KMS-11 (cell line): ENCODE data around the gene MGAT5B.

ENCODE experiments used
- H2AFZ ChIP-seq: fragments of 200-600 bp; sonication (generic); 2 replicates; pipeline ENCODE4 v1.6.1; 2016; ENCODE audit warnings: antibody characterized with exemption, mixed run types, low read depth
- H3K27ac ChIP-seq: fragments of 200-600 bp; sonication (generic); 2 replicates; pipeline ENCODE4 v1.6.1; 2016; ENCODE audit warnings: mild to moderate bottlenecking, mixed run types
- H3K27me3 ChIP-seq: fragments of 200-600 bp; sonication (generic); 2 replicates; pipeline ENCODE4 v1.6.1; 2017; ENCODE audit warnings: mild to moderate bottlenecking, low read depth, mixed run types, moderate library complexity; ENCODE audit not compliant: insufficient read depth
- H3K36me3 ChIP-seq: fragments of 200-600 bp; sonication (generic); 2 replicates; pipeline ENCODE4 v1.6.1; 2017; ENCODE audit warnings: mild to moderate bottlenecking, mixed run types; ENCODE audit not compliant: insufficient read depth
- H3K4me1 ChIP-seq: fragments of 200-600 bp; sonication (generic); 2 replicates; pipeline ENCODE4 v1.6.1; 2016; ENCODE audit warnings: mild to moderate bottlenecking, low read depth, mixed run types; ENCODE audit not compliant: poor library complexity, severe bottlenecking
- H3K4me2 ChIP-seq: fragments of 200-600 bp; sonication (generic); 2 replicates; pipeline ENCODE4 v1.7.0; 2016; ENCODE audit warnings: mild to moderate bottlenecking, mixed run types
- H3K4me3 ChIP-seq: fragments of 200-600 bp; sonication (generic); IDR thresholded peaks from 2 replicates; pipeline ENCODE4 v1.6.1; 2017; ENCODE audit warnings: low read depth, low read length, mixed read lengths; ENCODE audit not compliant: insufficient read depth
- H3K79me2 ChIP-seq: fragments of 200-600 bp; sonication (generic); 2 replicates; pipeline ENCODE4 v1.6.1; 2016; ENCODE audit warnings: low read depth, mixed run types; ENCODE audit not compliant: insufficient read depth
- H3K9ac ChIP-seq: fragments of 200-600 bp; sonication (generic); 2 replicates; pipeline ENCODE4 v1.6.1; 2016; ENCODE audit warnings: mild to moderate bottlenecking, mixed run types
- H4K20me1 ChIP-seq: fragments of 200-600 bp; sonication (generic); 2 replicates; pipeline ENCODE4 v1.6.1; 2016; ENCODE audit warnings: mild to moderate bottlenecking, mixed run types; ENCODE audit not compliant: insufficient read depth
- TF ChIP-seq, protein P1 (sequence below): fragments of 200-600 bp; sonication (generic); conservative IDR thresholded peaks from 2 replicates; pipeline ENCODE4 v1.6.1; 2017; ENCODE audit warnings: low read depth, mild to moderate bottlenecking, antibody characterized with exemption, low read length, moderate library complexity, mixed read lengths

The MGAT5B gene, protein sequence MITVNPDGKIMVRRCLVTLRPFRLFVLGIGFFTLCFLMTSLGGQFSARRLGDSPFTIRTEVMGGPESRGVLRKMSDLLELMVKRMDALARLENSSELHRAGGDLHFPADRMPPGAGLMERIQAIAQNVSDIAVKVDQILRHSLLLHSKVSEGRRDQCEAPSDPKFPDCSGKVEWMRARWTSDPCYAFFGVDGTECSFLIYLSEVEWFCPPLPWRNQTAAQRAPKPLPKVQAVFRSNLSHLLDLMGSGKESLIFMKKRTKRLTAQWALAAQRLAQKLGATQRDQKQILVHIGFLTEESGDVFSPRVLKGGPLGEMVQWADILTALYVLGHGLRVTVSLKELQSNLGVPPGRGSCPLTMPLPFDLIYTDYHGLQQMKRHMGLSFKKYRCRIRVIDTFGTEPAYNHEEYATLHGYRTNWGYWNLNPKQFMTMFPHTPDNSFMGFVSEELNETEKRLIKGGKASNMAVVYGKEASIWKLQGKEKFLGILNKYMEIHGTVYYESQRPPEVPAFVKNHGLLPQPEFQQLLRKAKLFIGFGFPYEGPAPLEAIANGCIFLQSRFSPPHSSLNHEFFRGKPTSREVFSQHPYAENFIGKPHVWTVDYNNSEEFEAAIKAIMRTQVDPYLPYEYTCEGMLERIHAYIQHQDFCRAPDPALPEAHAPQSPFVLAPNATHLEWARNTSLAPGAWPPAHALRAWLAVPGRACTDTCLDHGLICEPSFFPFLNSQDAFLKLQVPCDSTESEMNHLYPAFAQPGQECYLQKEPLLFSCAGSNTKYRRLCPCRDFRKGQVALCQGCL

DNA sequence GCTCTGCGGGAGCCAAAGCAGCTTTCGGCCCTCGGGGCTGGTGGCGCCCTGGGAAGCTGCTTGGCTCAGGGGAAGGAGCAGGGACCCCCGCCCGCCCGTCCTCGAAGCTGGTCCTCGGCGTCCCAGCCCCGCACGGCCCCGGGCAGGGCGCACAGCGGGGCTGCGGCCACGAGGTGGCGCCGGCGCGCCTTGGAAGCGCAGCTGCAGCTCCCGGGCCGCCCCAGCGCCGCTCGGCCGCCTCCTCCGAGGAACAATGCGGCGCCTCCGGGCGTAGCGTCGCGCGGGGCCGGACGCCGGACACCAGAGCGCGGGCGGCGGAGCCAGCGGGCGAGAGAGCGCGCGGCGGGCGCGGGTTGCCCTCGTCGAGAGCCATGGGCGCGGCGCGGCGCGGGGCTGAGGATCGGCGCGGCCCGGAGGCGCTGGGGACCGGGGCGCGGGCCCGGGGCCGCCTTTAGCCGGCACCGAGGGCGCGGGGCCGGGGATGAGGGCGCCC, at the start of gene MGAT5B:
MGAT5B (plus strand) TSS at position 229 of the 493 bp plus-strand sequence. CDS start 626 bp downstream, outside the sequence.
- H3K36me3 ChIP-seq, result no peaks in the 10 kb centered on the region
- H3K27ac ChIP-seq, result no peak within 1 kb of the TSS
- no peaks in the 10 kb centered on the region; the same call in 1 of the 2 replicates for H3K27me3 ChIP-seq
- H3K4me1 ChIP-seq, result peaks cover 35% of the 10 kb centered on the region
- no peak within 1 kb of the TSS for H3K9ac ChIP-seq
- no peak within 1 kb of the TSS for H3K4me3 ChIP-seq
- no peaks in the 10 kb centered on the region for H4K20me1 ChIP-seq
- no peak within 1 kb of the TSS; the same call in 1 of the 2 replicates for H3K4me2 ChIP-seq
- no peak within 1 kb of the TSS for H2AFZ ChIP-seq
- no peaks in the 10 kb centered on the region for H3K79me2 ChIP-seq
- TF ChIP-seq, protein P1, sequence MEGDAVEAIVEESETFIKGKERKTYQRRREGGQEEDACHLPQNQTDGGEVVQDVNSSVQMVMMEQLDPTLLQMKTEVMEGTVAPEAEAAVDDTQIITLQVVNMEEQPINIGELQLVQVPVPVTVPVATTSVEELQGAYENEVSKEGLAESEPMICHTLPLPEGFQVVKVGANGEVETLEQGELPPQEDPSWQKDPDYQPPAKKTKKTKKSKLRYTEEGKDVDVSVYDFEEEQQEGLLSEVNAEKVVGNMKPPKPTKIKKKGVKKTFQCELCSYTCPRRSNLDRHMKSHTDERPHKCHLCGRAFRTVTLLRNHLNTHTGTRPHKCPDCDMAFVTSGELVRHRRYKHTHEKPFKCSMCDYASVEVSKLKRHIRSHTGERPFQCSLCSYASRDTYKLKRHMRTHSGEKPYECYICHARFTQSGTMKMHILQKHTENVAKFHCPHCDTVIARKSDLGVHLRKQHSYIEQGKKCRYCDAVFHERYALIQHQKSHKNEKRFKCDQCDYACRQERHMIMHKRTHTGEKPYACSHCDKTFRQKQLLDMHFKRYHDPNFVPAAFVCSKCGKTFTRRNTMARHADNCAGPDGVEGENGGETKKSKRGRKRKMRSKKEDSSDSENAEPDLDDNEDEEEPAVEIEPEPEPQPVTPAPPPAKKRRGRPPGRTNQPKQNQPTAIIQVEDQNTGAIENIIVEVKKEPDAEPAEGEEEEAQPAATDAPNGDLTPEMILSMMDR, result peak; percentile 56; the same call in 1 of the 2 replicates

DNA sequence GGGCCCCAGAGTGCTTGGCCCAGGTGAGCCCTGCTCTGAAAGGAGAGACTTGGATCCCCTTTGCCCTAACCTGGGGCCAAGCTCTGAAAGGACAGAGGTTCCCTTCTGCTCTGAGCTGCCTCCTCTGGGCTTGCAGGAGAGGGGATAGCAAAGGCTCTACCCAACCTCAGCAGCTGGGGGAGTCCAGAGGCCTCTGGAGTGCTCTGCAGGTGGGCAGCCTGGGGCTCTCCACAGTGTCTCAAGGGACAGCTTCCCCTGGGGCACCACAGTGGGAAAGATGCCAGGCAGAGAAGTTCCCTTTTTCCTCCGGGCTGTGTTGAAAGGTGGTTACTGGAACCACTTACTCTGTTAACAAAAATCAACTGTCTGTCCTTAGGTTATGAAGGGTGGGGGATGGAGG, 48.2 kb upstream of the MGAT5B start:
- Histone ChIP-seq H3K4me3 (no peak overlapping the region), H3K4me2 (no peak overlapping the region), H2AFZ (no peak overlapping the region), H3K4me1 (peaks cover 7% of the 10 kb centered on the region), H3K27me3 (no peaks in the 10 kb centered on the region), H3K36me3 (no peaks in the 10 kb centered on the region), H3K27ac (no peak overlapping the region), H3K79me2 (no peaks in the 10 kb centered on the region), H3K9ac (no peak overlapping the region), H4K20me1 (no peaks in the 10 kb centered on the region)
- TF ChIP-seq, protein P1, result no peak

DNA sequence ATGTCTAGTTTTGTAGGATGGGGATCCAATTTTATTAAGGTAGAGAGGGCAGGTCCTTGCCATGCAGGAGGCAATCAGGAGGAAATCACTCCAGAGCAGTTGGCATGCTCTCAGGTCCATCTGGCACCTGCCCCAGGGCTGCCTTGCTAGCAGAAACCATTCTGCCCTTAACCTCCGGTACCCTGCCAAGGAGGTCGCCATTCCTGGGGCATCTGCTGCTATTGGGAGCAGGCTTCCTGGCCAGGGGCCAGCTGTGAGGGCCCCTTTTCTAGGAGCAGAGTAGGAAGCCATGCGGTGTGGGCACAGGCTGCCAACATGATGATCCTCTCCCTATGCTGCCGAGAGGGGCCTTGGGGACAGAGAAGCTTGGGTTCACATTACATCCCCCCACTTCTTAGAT, 47.6 kb upstream of the MGAT5B start:
- no peak overlapping the region for H3K4me2 ChIP-seq
- no peaks in the 10 kb centered on the region for H3K27me3 ChIP-seq
- no peaks in the 10 kb centered on the region for H3K36me3 ChIP-seq
- no peak overlapping the region for H3K27ac ChIP-seq
- H4K20me1 ChIP-seq, result no peaks in the 10 kb centered on the region
- no peak overlapping the region for H3K4me3 ChIP-seq
- no peak overlapping the region for H3K9ac ChIP-seq
- peaks cover 7% of the 10 kb centered on the region for H3K4me1 ChIP-seq
- H2AFZ ChIP-seq, result no peak overlapping the region
- no peaks in the 10 kb centered on the region for H3K79me2 ChIP-seq
- TF ChIP-seq, protein P1, result no peak

DNA sequence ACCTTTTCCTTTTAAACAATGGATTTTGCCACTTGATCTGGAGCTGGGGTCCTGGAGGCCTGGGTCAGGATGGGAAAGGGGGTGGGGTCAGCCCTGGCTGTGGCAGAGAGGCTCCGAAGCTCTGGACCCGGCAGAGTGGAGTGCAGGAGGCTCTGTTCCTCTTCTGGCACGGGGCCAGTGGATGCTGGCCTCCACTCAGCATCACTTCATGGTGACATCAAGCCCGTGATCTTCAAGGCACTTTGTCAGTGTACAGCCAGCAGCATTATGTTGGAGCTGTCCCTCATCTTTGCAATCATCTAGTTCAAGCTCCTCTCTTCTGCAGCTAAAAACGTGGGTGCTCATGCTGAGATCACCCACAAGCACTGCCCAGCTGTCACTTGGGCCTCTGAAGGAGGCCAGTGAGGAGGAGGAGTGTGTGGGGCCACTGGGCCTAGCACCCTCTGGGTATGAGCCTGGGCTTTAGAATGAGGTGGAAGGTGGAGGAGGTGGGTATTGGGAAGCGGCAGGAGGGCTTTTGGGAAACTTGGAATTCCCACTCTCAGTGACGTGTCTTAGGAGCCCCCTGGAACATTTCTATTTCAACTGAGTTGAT, 45.9 kb upstream of the MGAT5B start:
- Histone ChIP-seq H3K4me2 (no peak overlapping the region), H3K4me3 (no peak overlapping the region), H3K4me1 (no peaks in the 10 kb centered on the region), H3K36me3 (no peaks in the 10 kb centered on the region), H3K9ac (no peak overlapping the region), H3K27ac (no peak overlapping the region), H3K27me3 (no peaks in the 10 kb centered on the region), H3K79me2 (no peaks in the 10 kb centered on the region), H4K20me1 (no peaks in the 10 kb centered on the region), H2AFZ (no peak overlapping the region)
- TF ChIP-seq, protein P1, result no peak
